GM12878 (cell line): Measurements from ENCODE around the gene SPRED2. TPM values are rescaled to one million over a fixed set of nuclear protein-coding genes. Genes with fewer than 3 reads are reported as not detected.

ENCODE experiments used
- CBFB ChIP-seq: IDR thresholded peaks from 2 replicates; pipeline ENCODE4 v1.6.1; 2016; ENCODE audit warnings: antibody characterized with exemption, low read depth
- CBX5 ChIP-seq: sonication (generic); IDR thresholded peaks from 2 replicates; pipeline ENCODE4 v1.6.1; 2016; ENCODE audit warnings: low read depth, moderate library complexity, mild to moderate bottlenecking, inconsistent platforms
- CHD1 ChIP-seq: IDR thresholded peaks from 2 replicates; pipeline ENCODE4 v1.6.1; 2012; ENCODE audit warnings: low read depth, low read length, improper control_type of control experiment
- E4F1 ChIP-seq: fragments of 450-650 bp; IDR thresholded peaks from 2 replicates; pipeline ENCODE4 v1.6.1; 2018; ENCODE audit warnings: borderline replicate concordance, mild to moderate bottlenecking; ENCODE audit not compliant: partially characterized antibody
- EED ChIP-seq: sonication (generic); IDR thresholded peaks from 2 replicates; pipeline ENCODE4 v1.6.1; 2016; ENCODE audit warnings: antibody characterized with exemption, low read depth
- EGR1 ChIP-seq, 2 experiments: IDR thresholded peaks; 1 replicate in 1 of 2; 2 replicates in 1 of 2; pipeline ENCODE4 v1.6.1; 2011 to 2012; ENCODE audit warnings: low read depth in 2 of 2, low read length in 2 of 2, borderline replicate concordance in 1 of 2, mild to moderate bottlenecking in 1 of 2, moderate library complexity in 1 of 2
- MYC ChIP-seq: IDR thresholded peaks from 2 replicates; pipeline ENCODE4 v1.6.1; 2011; ENCODE audit warnings: mild to moderate bottlenecking, low read length, moderate library complexity, inconsistent platforms; ENCODE audit not compliant: insufficient read depth, insufficient replicate concordance, insufficient read length, severe bottlenecking
- NFXL1 ChIP-seq: fragments of 450-650 bp; IDR thresholded peaks from 2 replicates; pipeline ENCODE4 v1.6.1; 2017; ENCODE audit warnings: antibody characterized with exemption, mild to moderate bottlenecking, borderline replicate concordance
- NRF1 ChIP-seq: conservative IDR thresholded peaks from 2 replicates; pipeline ENCODE4 v1.6.1; 2011; ENCODE audit warnings: mild to moderate bottlenecking, low read depth, low read length, improper control_type of control experiment
- PAX5 ChIP-seq: IDR thresholded peaks from 2 replicates; pipeline ENCODE4 v1.6.1; 2011; ENCODE audit warnings: low read depth, low read length, borderline replicate concordance
- PML ChIP-seq: IDR thresholded peaks from 2 replicates; pipeline ENCODE4 v1.6.1; 2012; ENCODE audit warnings: low read length, inconsistent platforms
- RAD21 ChIP-seq: IDR thresholded peaks from 2 replicates; pipeline ENCODE4 v1.6.1; 2011; ENCODE audit warnings: mild to moderate bottlenecking, low read depth, low read length, moderate library complexity; ENCODE audit not compliant: insufficient read depth
- RUNX3 ChIP-seq: IDR thresholded peaks from 2 replicates; pipeline ENCODE4 v1.6.1; 2012; ENCODE audit warnings: low read length, inconsistent platforms
- SMC3 ChIP-seq: IDR thresholded peaks from 2 replicates; pipeline ENCODE4 v1.6.1; 2011; ENCODE audit warnings: low read length, improper control_type of control experiment, borderline replicate concordance
- SREBF1 ChIP-seq: IDR thresholded peaks from 2 replicates; pipeline ENCODE4 v1.6.1; 2012; ENCODE audit warnings: mild to moderate bottlenecking, low read length
- SREBF2 ChIP-seq: IDR thresholded peaks from 2 replicates; pipeline ENCODE4 v1.6.1; 2012; ENCODE audit warnings: mild to moderate bottlenecking, low read length
- SRF ChIP-seq, 2 experiments: IDR thresholded peaks; 2 replicates each; pipeline ENCODE4 v1.6.1; 2011; ENCODE audit warnings: low read depth in 2 of 2, low read length in 2 of 2, mild to moderate bottlenecking in 1 of 2, moderate library complexity in 1 of 2
- YBX1 ChIP-seq: fragments of 450-650 bp; IDR thresholded peaks from 2 replicates; pipeline ENCODE4 v1.6.1; 2016; ENCODE audit warnings: antibody characterized with exemption
- ZBED1 ChIP-seq: IDR thresholded peaks from 2 replicates; pipeline ENCODE4 v1.6.1; 2016; ENCODE audit warnings: borderline replicate concordance
- polyA plus RNA-seq, 11 experiments: library from polyadenylated mRNA; depleted of rRNA in 4 of 11; unstranded in 6 of 11; stranded (reverse) in 5 of 11; fragments of >200 nt; fragmentation: Nextera tagmentation in 4 of 11; fragmentation: Illumina TruSeq in 1 of 11; extraction: Ambion mirVana in 4 of 11; extraction: Trizol in 1 of 11; gene quantifications; 1 replicate in 1 of 11; 2 replicates in 10 of 11; pipeline versions ENCODE4 v1.2.1 to v1.2.3, GENCODE V29; 2011 to 2016; ENCODE audit warnings: inconsistent platforms in 2 of 11, missing spikeins in 2 of 11, low read depth in 1 of 11
- total RNA-seq, 4 experiments: library from RNA; depleted of rRNA in 3 of 4; stranded (reverse); fragments of >200 nt in 3 of 4; fragmentation: Illumina TruSeq in 1 of 4; extraction: Trizol in 1 of 4; gene quantifications; 2 replicates each; pipeline versions ENCODE4 v1.2.1 to v1.2.3, GENCODE V29; 2013 to 2021
- TF ChIP-seq, protein P1 (sequence below): fragments of 450-650 bp; IDR thresholded peaks from 2 replicates; pipeline ENCODE4 v1.6.1; 2017; ENCODE audit warnings: mild to moderate bottlenecking, moderate library complexity
- TF ChIP-seq, protein P2 (sequence below): IDR thresholded peaks from 2 replicates; pipeline ENCODE4 v1.6.1; 2012; ENCODE audit warnings: low read length, inconsistent platforms
- TF ChIP-seq, protein P3 (sequence below): IDR thresholded peaks from 2 replicates; pipeline ENCODE4 v1.6.1; 2011; ENCODE audit warnings: mild to moderate bottlenecking, low read depth, low read length, moderate library complexity; ENCODE audit not compliant: insufficient replicate concordance

Gene SPRED2
- total and polyA plus RNA-seq, 10 of the 15 experiments (the other 5 are each of a cell fraction or from before 2014, with no cell fraction given), result 3.0 to 23.9 (median 9.7) TPM

DNA sequence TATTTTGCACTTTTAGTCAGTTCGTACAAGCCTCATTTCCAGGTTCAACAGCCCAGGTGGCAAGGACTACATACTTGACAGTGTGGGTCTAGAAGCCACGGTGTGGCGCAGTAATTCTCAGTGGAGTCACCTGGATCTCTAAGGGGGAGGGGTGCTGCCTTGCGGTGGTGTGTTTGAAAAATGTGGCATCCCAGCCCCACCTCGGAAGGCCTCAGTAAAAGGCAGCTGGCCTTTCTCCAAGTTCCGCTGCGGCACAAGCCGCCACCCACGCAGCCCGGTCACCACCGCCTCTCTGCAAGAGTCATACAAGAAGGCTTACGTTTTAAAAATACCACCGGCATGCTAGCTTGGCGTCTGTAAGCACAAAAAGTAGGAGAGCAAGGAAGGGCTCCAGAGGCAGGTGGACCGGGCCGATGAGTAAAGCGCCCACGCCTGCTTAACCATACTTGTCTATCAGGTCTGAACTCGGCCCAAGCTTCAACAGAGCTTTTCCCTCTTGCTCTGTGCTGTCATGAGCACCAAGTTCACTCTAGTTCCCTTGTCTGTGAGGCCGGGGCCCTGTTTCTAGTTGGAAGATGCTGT is 49.5 kb downstream of the SPRED2 start (continued):
- TF ChIP-seq, protein P1, sequence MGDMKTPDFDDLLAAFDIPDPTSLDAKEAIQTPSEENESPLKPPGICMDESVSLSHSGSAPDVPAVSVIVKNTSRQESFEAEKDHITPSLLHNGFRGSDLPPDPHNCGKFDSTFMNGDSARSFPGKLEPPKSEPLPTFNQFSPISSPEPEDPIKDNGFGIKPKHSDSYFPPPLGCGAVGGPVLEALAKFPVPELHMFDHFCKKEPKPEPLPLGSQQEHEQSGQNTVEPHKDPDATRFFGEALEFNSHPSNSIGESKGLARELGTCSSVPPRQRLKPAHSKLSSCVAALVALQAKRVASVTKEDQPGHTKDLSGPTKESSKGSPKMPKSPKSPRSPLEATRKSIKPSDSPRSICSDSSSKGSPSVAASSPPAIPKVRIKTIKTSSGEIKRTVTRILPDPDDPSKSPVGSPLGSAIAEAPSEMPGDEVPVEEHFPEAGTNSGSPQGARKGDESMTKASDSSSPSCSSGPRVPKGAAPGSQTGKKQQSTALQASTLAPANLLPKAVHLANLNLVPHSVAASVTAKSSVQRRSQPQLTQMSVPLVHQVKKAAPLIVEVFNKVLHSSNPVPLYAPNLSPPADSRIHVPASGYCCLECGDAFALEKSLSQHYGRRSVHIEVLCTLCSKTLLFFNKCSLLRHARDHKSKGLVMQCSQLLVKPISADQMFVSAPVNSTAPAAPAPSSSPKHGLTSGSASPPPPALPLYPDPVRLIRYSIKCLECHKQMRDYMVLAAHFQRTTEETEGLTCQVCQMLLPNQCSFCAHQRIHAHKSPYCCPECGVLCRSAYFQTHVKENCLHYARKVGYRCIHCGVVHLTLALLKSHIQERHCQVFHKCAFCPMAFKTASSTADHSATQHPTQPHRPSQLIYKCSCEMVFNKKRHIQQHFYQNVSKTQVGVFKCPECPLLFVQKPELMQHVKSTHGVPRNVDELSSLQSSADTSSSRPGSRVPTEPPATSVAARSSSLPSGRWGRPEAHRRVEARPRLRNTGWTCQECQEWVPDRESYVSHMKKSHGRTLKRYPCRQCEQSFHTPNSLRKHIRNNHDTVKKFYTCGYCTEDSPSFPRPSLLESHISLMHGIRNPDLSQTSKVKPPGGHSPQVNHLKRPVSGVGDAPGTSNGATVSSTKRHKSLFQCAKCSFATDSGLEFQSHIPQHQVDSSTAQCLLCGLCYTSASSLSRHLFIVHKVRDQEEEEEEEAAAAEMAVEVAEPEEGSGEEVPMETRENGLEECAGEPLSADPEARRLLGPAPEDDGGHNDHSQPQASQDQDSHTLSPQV, result no peak
- no peak for TF ChIP-seq NFXL1
- TF ChIP-seq RUNX3, result peak; percentile 96
- TF ChIP-seq E4F1, result no peak
- TF ChIP-seq MYC, result no peak
- TF ChIP-seq, protein P2, sequence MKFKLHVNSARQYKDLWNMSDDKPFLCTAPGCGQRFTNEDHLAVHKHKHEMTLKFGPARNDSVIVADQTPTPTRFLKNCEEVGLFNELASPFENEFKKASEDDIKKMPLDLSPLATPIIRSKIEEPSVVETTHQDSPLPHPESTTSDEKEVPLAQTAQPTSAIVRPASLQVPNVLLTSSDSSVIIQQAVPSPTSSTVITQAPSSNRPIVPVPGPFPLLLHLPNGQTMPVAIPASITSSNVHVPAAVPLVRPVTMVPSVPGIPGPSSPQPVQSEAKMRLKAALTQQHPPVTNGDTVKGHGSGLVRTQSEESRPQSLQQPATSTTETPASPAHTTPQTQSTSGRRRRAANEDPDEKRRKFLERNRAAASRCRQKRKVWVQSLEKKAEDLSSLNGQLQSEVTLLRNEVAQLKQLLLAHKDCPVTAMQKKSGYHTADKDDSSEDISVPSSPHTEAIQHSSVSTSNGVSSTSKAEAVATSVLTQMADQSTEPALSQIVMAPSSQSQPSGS, result peak; percentile 64
- TF ChIP-seq PAX5, result no peak
- no peak for TF ChIP-seq NRF1
- TF ChIP-seq, protein P3, sequence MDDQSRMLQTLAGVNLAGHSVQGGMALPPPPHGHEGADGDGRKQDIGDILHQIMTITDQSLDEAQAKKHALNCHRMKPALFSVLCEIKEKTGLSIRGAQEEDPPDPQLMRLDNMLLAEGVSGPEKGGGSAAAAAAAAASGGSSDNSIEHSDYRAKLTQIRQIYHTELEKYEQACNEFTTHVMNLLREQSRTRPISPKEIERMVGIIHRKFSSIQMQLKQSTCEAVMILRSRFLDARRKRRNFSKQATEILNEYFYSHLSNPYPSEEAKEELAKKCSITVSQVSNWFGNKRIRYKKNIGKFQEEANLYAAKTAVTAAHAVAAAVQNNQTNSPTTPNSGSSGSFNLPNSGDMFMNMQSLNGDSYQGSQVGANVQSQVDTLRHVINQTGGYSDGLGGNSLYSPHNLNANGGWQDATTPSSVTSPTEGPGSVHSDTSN, result no peak
- TF ChIP-seq RAD21, result peak; percentile 63
- TF ChIP-seq SMC3, result peak; percentile 43; the same call in 1 of the 2 replicates
- TF ChIP-seq ZBED1, result peak; percentile 65; the same call in 1 of the 2 replicates
- TF ChIP-seq CBFB, result peak; percentile 95
- peak; percentile 49; the same call in 1 of the 2 replicates for TF ChIP-seq PML
- TF ChIP-seq SREBF2, result no peak
- no peak for TF ChIP-seq SREBF1
- TF ChIP-seq EED, result peak; percentile 95
- TF ChIP-seq EGR1 (IDR thresholded peaks at IDR 0.05; ENCODE audit: borderline replicate concordance in 1 of 2, low read depth in 2 of 2, low read length in 2 of 2), result peak in 1 of 2 experiments; percentile 99; a peak in 2 of 3 replicates
- TF ChIP-seq YBX1, result no peak
- 0 out of 2 replicates have a peak, but pooled peaks have one; percentile 21 for TF ChIP-seq CBX5
- TF ChIP-seq CHD1, result no peak
- TF ChIP-seq SRF (IDR thresholded peaks at IDR 0.05; ENCODE audit: low read depth in 2 of 2, low read length in 2 of 2), result peak in 1 of 2 experiments; percentile 32; a peak in 1 of 4 replicates
